SK-N-MC (cell line): Measurements from ENCODE around the gene PRKACB.

Experiments used
- DNase-seq: peaks from one replicate; pipeline ENCODE4 v3.0.0-alpha.2; 2011; ENCODE audit warnings: low read depth, low spot score
- H3K27ac ChIP-seq: fragments of 200-600 bp; sonication (generic); 2 replicates; pipeline ENCODE4 v1.5.1; 2016; ENCODE audit warnings: mixed run types
- H3K36me3 ChIP-seq: fragments of 200-600 bp; sonication (generic); 2 replicates; pipeline ENCODE4 v1.6.1; 2017; ENCODE audit warnings: antibody characterized with exemption, low read length, mixed read lengths; ENCODE audit not compliant: insufficient read depth
- H3K4me3 ChIP-seq: fragments of 200-600 bp; sonication (generic); 2 replicates; pipeline ENCODE4 v1.5.1; 2016
- H3K9ac ChIP-seq: fragments of 200-600 bp; sonication (generic); 2 replicates; pipeline ENCODE4 v1.8.0; 2017; ENCODE audit warnings: mixed run types, mixed read lengths; ENCODE audit not compliant: insufficient read length
- H3K9me3 ChIP-seq: fragments of 200-600 bp; sonication (generic); 2 replicates; pipeline ENCODE4 v1.6.1; 2017; ENCODE audit warnings: low read depth, mild to moderate bottlenecking, antibody characterized with exemption, low read length, moderate library complexity, mixed read lengths
- EZH2 ChIP-seq: fragments of 200-600 bp; sonication (generic); IDR thresholded peaks from one replicate; pipeline ENCODE4 v1.6.1; 2017; ENCODE audit warnings: antibody characterized with exemption
- FOXP2 ChIP-seq: optimal IDR thresholded peaks from 2 replicates; pipeline ENCODE3; 2011; ENCODE audit warnings: mild to moderate bottlenecking, moderate library complexity; ENCODE audit not compliant: insufficient read depth; ENCODE audit errors: extremely low read length, control extremely low read depth
- POLR2AphosphoS5 ChIP-seq: IDR thresholded peaks from 2 replicates; pipeline ENCODE4 v1.6.1; 2012; ENCODE audit warnings: mild to moderate bottlenecking, low read depth, low read length, borderline replicate concordance

PRKACB gene

GRCh38 chr1:84264961-84265360, 120.9 kb downstream of the PRKACB start:
- Histone ChIP-seq H3K27ac (no peak overlapping the region), H3K4me3 (no peak overlapping the region), H3K9me3 (no peaks in the 10 kb centered on the region), H3K36me3 (no peaks in the 10 kb centered on the region), H3K9ac (no peak overlapping the region)
- TF ChIP-seq POLR2AphosphoS5 (no peak), EZH2 (no peak), FOXP2 (no peak)
- no peak for DNase-seq

- Histone ChIP-seq H3K27ac (no peak overlapping the region), H3K4me3 (no peak overlapping the region), H3K36me3 (no peaks in the 10 kb centered on the region), H3K9me3 (no peaks in the 10 kb centered on the region), H3K9ac (no peak overlapping the region)
- TF ChIP-seq POLR2AphosphoS5 (no peak), EZH2 (no peak), FOXP2 (no peak)
- DNase-seq = no peak
Observed at GRCh38 chr1:84265867-84266266, 121.8 kb downstream of the PRKACB start.

- DNase-seq = no peak
- TF ChIP-seq FOXP2 = no peak
- TF ChIP-seq POLR2AphosphoS5 = no peak
- no peak for TF ChIP-seq EZH2
- no peak overlapping the region for H3K9ac ChIP-seq
Observed at GRCh38 chr1:84266748-84267147, 122.7 kb downstream of the PRKACB start.

GRCh38 chr1:84267476-84267875, 123.4 kb downstream of the PRKACB start:
- H3K27ac ChIP-seq = no peak overlapping the region
- no peak overlapping the region for H3K4me3 ChIP-seq
- DNase-seq = no peak
- no peaks in the 10 kb centered on the region for H3K9me3 ChIP-seq
- H3K36me3 ChIP-seq = no peaks in the 10 kb centered on the region
- TF ChIP-seq EZH2 (no peak), FOXP2 (no peak), POLR2AphosphoS5 (no peak)
- H3K9ac ChIP-seq = no peak overlapping the region

More at GRCh38 chr1:84266748-84267147, 122.7 kb downstream of the PRKACB start:
- Histone ChIP-seq H3K4me3 (no peak overlapping the region), H3K36me3 (no peaks in the 10 kb centered on the region), H3K27ac (no peak overlapping the region), H3K9me3 (no peaks in the 10 kb centered on the region)

GRCh38 chr1:84268346-84268745, 124.3 kb downstream of the PRKACB start:
- Histone ChIP-seq H3K9me3 (no peaks in the 10 kb centered on the region), H3K4me3 (no peak overlapping the region), H3K36me3 (no peaks in the 10 kb centered on the region), H3K27ac (no peak overlapping the region), H3K9ac (no peak overlapping the region)
- no peak for DNase-seq
- TF ChIP-seq POLR2AphosphoS5 (no peak), EZH2 (no peak), FOXP2 (no peak)

- TF ChIP-seq EZH2 (no peak), FOXP2 (no peak), POLR2AphosphoS5 (no peak)
- Histone ChIP-seq H3K9ac (no peak overlapping the region), H3K27ac (no peak overlapping the region), H3K36me3 (no peaks in the 10 kb centered on the region), H3K9me3 (no peaks in the 10 kb centered on the region), H3K4me3 (no peak overlapping the region)
- DNase-seq = no peak
Observed at GRCh38 chr1:84269306-84269705, 125.2 kb downstream of the PRKACB start.

- H3K9ac ChIP-seq = no peak overlapping the region
- no peak overlapping the region for H3K4me3 ChIP-seq
- no peak for DNase-seq
- H3K36me3 ChIP-seq = no peaks in the 10 kb centered on the region
- H3K27ac ChIP-seq = no peak overlapping the region
- no peak for TF ChIP-seq FOXP2
- no peak for TF ChIP-seq EZH2
- no peak for TF ChIP-seq POLR2AphosphoS5
- no peaks in the 10 kb centered on the region for H3K9me3 ChIP-seq
Observed at GRCh38 chr1:84271441-84272151, 127.5 kb downstream of the PRKACB start.

- Histone ChIP-seq H3K36me3 (no peaks in the 10 kb centered on the region), H3K9ac (no peak overlapping the region), H3K27ac (no peak overlapping the region), H3K9me3 (no peaks in the 10 kb centered on the region), H3K4me3 (no peak overlapping the region)
- DNase-seq = no peak
- TF ChIP-seq FOXP2 (no peak), EZH2 (no peak), POLR2AphosphoS5 (no peak)
Observed at GRCh38 chr1:84272401-84272800, 128.3 kb downstream of the PRKACB start.

- no peak overlapping the region for H3K4me3 ChIP-seq
- DNase-seq = no peak
- H3K9me3 ChIP-seq = no peaks in the 10 kb centered on the region
- H3K9ac ChIP-seq = no peak overlapping the region
- H3K27ac ChIP-seq = no peak overlapping the region
- no peak for TF ChIP-seq FOXP2
- TF ChIP-seq EZH2 = no peak
- no peak for TF ChIP-seq POLR2AphosphoS5
- no peaks in the 10 kb centered on the region for H3K36me3 ChIP-seq
Observed at GRCh38 chr1:84277343-84278059, 133.4 kb downstream of the PRKACB start.

GRCh38 chr1:84278905-84279304, 134.8 kb downstream of the PRKACB start:
- no peaks in the 10 kb centered on the region for H3K9me3 ChIP-seq
- H3K9ac ChIP-seq = no peak overlapping the region
- no peak overlapping the region for H3K27ac ChIP-seq
- no peaks in the 10 kb centered on the region for H3K36me3 ChIP-seq
- DNase-seq = no peak
- no peak overlapping the region for H3K4me3 ChIP-seq
- TF ChIP-seq FOXP2 (no peak), POLR2AphosphoS5 (no peak), EZH2 (no peak)
